H9 (cell line): ENCODE data around the gene GPR108. TPM values are rescaled to one million over a fixed set of nuclear protein-coding genes. Genes with fewer than 3 reads are reported as not detected.

Experiments used
- DNase-seq: peaks from one replicate; pipeline ENCODE4 v3.0.0-alpha.2; 2017
- H2AFZ ChIP-seq: one replicate; pipeline ENCODE4 v1.6.1; 2013; ENCODE audit warnings: mild to moderate bottlenecking, low read length, control low read depth, moderate library complexity
- H2AK5ac ChIP-seq: 2 replicates; pipeline ENCODE4 v1.6.1; 2013; ENCODE audit warnings: low read length, control low read depth, mixed read lengths; ENCODE audit not compliant: insufficient read length
- H2BK120ac ChIP-seq: one replicate; pipeline ENCODE4 v1.6.1; 2013; ENCODE audit warnings: low read depth, mild to moderate bottlenecking, low read length, control low read depth, inconsistent platforms; ENCODE audit not compliant: poor library complexity, severe bottlenecking
- H2BK12ac ChIP-seq: 2 replicates; pipeline ENCODE4 v1.6.1; 2013; ENCODE audit warnings: low read length, control low read depth, mixed read lengths, low read depth; ENCODE audit not compliant: insufficient read length
- H2BK15ac ChIP-seq: 2 replicates; pipeline ENCODE4 v1.6.1; 2013; ENCODE audit warnings: low read depth, low read length, control low read depth
- H2BK20ac ChIP-seq: one replicate; pipeline ENCODE4 v1.6.1; 2013; ENCODE audit warnings: low read depth, mild to moderate bottlenecking, low read length, control low read depth, inconsistent platforms; ENCODE audit not compliant: poor library complexity, severe bottlenecking
- H2BK5ac ChIP-seq: 2 replicates; pipeline ENCODE4 v1.6.1; 2013; ENCODE audit warnings: low read length, control low read depth, mixed read lengths; ENCODE audit not compliant: insufficient read length
- H3K14ac ChIP-seq: 2 replicates; pipeline ENCODE4 v1.6.1; 2013; ENCODE audit warnings: low read length, control low read depth; ENCODE audit not compliant: insufficient read depth
- H3K18ac ChIP-seq: 2 replicates; pipeline ENCODE4 v1.6.1; 2013; ENCODE audit warnings: low read depth, mild to moderate bottlenecking, mixed read lengths, low read length, control low read depth; ENCODE audit not compliant: insufficient read length
- H3K23ac ChIP-seq: 2 replicates; pipeline ENCODE4 v1.6.1; 2013; ENCODE audit warnings: low read length, control low read depth, mixed read lengths, low read depth; ENCODE audit not compliant: insufficient read length
- H3K23me2 ChIP-seq: 2 replicates; pipeline ENCODE4 v1.6.1; 2013; ENCODE audit warnings: low read depth, mild to moderate bottlenecking, mixed read lengths, low read length, control low read depth; ENCODE audit not compliant: insufficient read length, poor library complexity, severe bottlenecking
- H3K27ac ChIP-seq: 2 replicates; pipeline ENCODE4 v1.5.1; 2013; ENCODE audit warnings: low read length, control low read depth, mixed read lengths, low read depth; ENCODE audit not compliant: insufficient read length
- H3K27me3 ChIP-seq: 2 replicates; pipeline ENCODE4 v1.6.1; 2013; ENCODE audit warnings: low read length, control low read depth, inconsistent platforms; ENCODE audit not compliant: insufficient read depth
- H3K4ac ChIP-seq: 2 replicates; pipeline ENCODE4 v1.6.1; 2013; ENCODE audit warnings: low read depth, mild to moderate bottlenecking, control low read depth, inconsistent platforms, low read length, moderate library complexity
- H3K4me1 ChIP-seq: 2 replicates; pipeline ENCODE4 v1.6.1; 2013; ENCODE audit warnings: low read length, control low read depth, inconsistent platforms; ENCODE audit not compliant: insufficient read depth
- H3K4me2 ChIP-seq: 2 replicates; pipeline ENCODE4 v1.6.1; 2013; ENCODE audit warnings: low read length, control low read depth, mixed read lengths; ENCODE audit not compliant: insufficient read length, insufficient read depth
- H3K56ac ChIP-seq: 2 replicates; pipeline ENCODE4 v1.6.1; 2013; ENCODE audit warnings: low read depth, mild to moderate bottlenecking, mixed read lengths, low read length, control low read depth; ENCODE audit not compliant: insufficient read length
- H3K79me1 ChIP-seq: 2 replicates; pipeline ENCODE4 v1.6.1; 2013; ENCODE audit warnings: low read depth, mild to moderate bottlenecking, moderate library complexity, low read length, control low read depth, inconsistent platforms; ENCODE audit not compliant: insufficient read depth, poor library complexity, severe bottlenecking
- H3K79me2 ChIP-seq: 2 replicates; pipeline ENCODE4 v1.6.1; 2013; ENCODE audit warnings: low read length, control low read depth, inconsistent platforms; ENCODE audit not compliant: insufficient read depth
- H3K9ac ChIP-seq: 2 replicates; pipeline ENCODE4 v1.6.1; 2013; ENCODE audit warnings: low read length, control low read depth, mixed read lengths; ENCODE audit not compliant: insufficient read length; ENCODE audit errors: extremely low read depth
- H3K9me3 ChIP-seq: one replicate; pipeline ENCODE4 v1.6.1; 2013; ENCODE audit warnings: low read depth, low read length, inconsistent platforms; ENCODE audit not compliant: control insufficient read depth
- H3T11ph ChIP-seq: one replicate; pipeline ENCODE4 v1.6.1; 2013; ENCODE audit warnings: mild to moderate bottlenecking, low read length, control low read depth, inconsistent platforms
- H4K20me1 ChIP-seq: one replicate; pipeline ENCODE4 v1.6.1; 2013; ENCODE audit not compliant: control insufficient read depth, insufficient read length, insufficient read depth
- H4K5ac ChIP-seq: 2 replicates; pipeline ENCODE4 v1.6.1; 2013; ENCODE audit warnings: low read depth, mild to moderate bottlenecking, mixed read lengths, low read length, control low read depth; ENCODE audit not compliant: insufficient read length
- H4K8ac ChIP-seq: replicated peaks from 2 replicates; pipeline ENCODE4 v1.6.1; 2013; ENCODE audit warnings: low read length, control low read depth, mixed read lengths, low read depth; ENCODE audit not compliant: insufficient read length
- H4K91ac ChIP-seq: 2 replicates; pipeline ENCODE4 v1.6.1; 2013; ENCODE audit warnings: low read depth, mild to moderate bottlenecking, moderate library complexity, mixed read lengths, low read length, control low read depth; ENCODE audit not compliant: insufficient read length
- H3K27ac Mint-ChIP-seq, 3 experiments: 2 replicates in 2 of 3; 3 replicates in 1 of 3; pipeline ENCODE4 v1.8.0; 2020 to 2021; ENCODE audit warnings: mixed read lengths in 3 of 3, mild to moderate bottlenecking in 1 of 3, moderate library complexity in 1 of 3
- H3K27me3 Mint-ChIP-seq: 2 replicates; pipeline ENCODE4 v1.8.0; 2021; ENCODE audit warnings: low read depth, mild to moderate bottlenecking, moderate library complexity, mixed read lengths
- H3K36me3 Mint-ChIP-seq, 3 experiments: 2 replicates in 2 of 3; 3 replicates in 1 of 3; pipeline ENCODE4 v1.8.0; 2020 to 2021; ENCODE audit warnings: low read depth in 3 of 3, mixed read lengths in 3 of 3; ENCODE audit not compliant: insufficient read depth in 1 of 3
- H3K4me1 Mint-ChIP-seq, 2 experiments: 2 replicates each; pipeline ENCODE4 v1.8.0; 2020; ENCODE audit warnings: mixed read lengths in 2 of 2
- H3K4me3 Mint-ChIP-seq, 2 experiments: 2 replicates in 1 of 2; 3 replicates in 1 of 2; pipeline ENCODE4 v1.8.0; 2020 to 2021; ENCODE audit warnings: mild to moderate bottlenecking in 2 of 2, mixed read lengths in 2 of 2, moderate library complexity in 1 of 2
- H3K9me3 Mint-ChIP-seq, 2 experiments: 2 replicates in 1 of 2; 3 replicates in 1 of 2; pipeline ENCODE4 v1.8.0; 2020; ENCODE audit warnings: mild to moderate bottlenecking in 2 of 2, mixed read lengths in 2 of 2, moderate library complexity in 1 of 2
- CTCF ChIP-seq: fragments of 200-600 bp; sonication (generic); conservative IDR thresholded peaks from 3 replicates; pipeline ENCODE4 v1.8.0; 2021; ENCODE audit warnings: antibody characterized with exemption, mild to moderate bottlenecking
- WGBS: extraction: QIAGEN DNeasy Blood & Tissue Kit; methylation state at CpG from one replicate; pipeline ENCODE4 v1.1.7; 2013; ENCODE audit warnings: missing lambda C conversion rate, low lambda C conversion rate, mixed read lengths; ENCODE audit not compliant: insufficient read length; ENCODE audit errors: extremely low coverage; 5-methylcytosine and 5-hydroxymethylcytosine counted together
- total RNA-seq: library from RNA; stranded (reverse); gene quantifications from 2 replicates; pipeline ENCODE4 v1.2.1, GENCODE V29; 2021

GPR108 gene
- total RNA-seq, 1 experiment from 2014 or later = 38.2 TPM

GRCh38 chr19:6724631-6725492 is 12.5 kb downstream of the GPR108 start:
- no peak overlapping the region for H4K5ac ChIP-seq
- H3K14ac ChIP-seq = no peak overlapping the region
- H3K27me3 ChIP-seq = no peaks in the 10 kb centered on the region
- H3K4ac ChIP-seq = no peak overlapping the region
- H4K20me1 ChIP-seq = no peaks in the 10 kb centered on the region
- no peak overlapping the region for H4K8ac ChIP-seq
- H2AFZ ChIP-seq = no peak overlapping the region
- H3K23me2 ChIP-seq = no peaks in the 10 kb centered on the region
- H3K79me2 ChIP-seq = no peaks in the 10 kb centered on the region
- no peaks in the 10 kb centered on the region for H3K9me3 ChIP-seq
- no peak overlapping the region for H3T11ph ChIP-seq
- H3K79me1 ChIP-seq = no peaks in the 10 kb centered on the region
- Mint-ChIP-seq H3K4me3 (no peak overlapping the region), H3K9me3 (peaks cover 0 to 2% of the 10 kb centered on the region in 2 experiments; a peak in 1 of 5 replicates), H3K4me1 (peaks cover 10 to 37% of the 10 kb centered on the region in 2 experiments), H3K27me3 (no peaks in the 10 kb centered on the region; the same call in 1 of the 2 replicates), H3K27ac (no peak overlapping the region; a peak in 3 of 7 replicates), H3K36me3 (no peaks in the 10 kb centered on the region; a peak in 1 of 7 replicates)
- no peak overlapping the region for H3K18ac ChIP-seq
- no peak for TF ChIP-seq CTCF
- H4K91ac ChIP-seq = no peak overlapping the region
- H3K23ac ChIP-seq = no peak overlapping the region
- H2BK20ac ChIP-seq = no peak overlapping the region
- no peak overlapping the region for H3K4me2 ChIP-seq
- H2AK5ac ChIP-seq = no peak overlapping the region
- no peak overlapping the region for H2BK5ac ChIP-seq
- no peaks in the 10 kb centered on the region; the same call in 1 of the 2 replicates for H3K4me1 ChIP-seq
- no peak for DNase-seq
- H3K27ac ChIP-seq = no peak overlapping the region
- no peak overlapping the region for H3K56ac ChIP-seq
- no peak overlapping the region for H2BK120ac ChIP-seq
- no peak overlapping the region for H2BK12ac ChIP-seq
- no peak overlapping the region for H3K9ac ChIP-seq
- no peak overlapping the region for H2BK15ac ChIP-seq
- WGBS = no CpG with 5 or more reads among the region's 15 CpGs
